SK-N-MC (cell line): Measurements from ENCODE around the gene ZNF618.

Experiments
- EZH2 ChIP-seq: fragments of 200-600 bp; sonication (generic); IDR thresholded peaks from one replicate; pipeline ENCODE4 v1.6.1; 2017; ENCODE audit warnings: antibody characterized with exemption
- FOXP2 ChIP-seq: optimal IDR thresholded peaks from 2 replicates; pipeline ENCODE3; 2011; ENCODE audit warnings: mild to moderate bottlenecking, moderate library complexity; ENCODE audit not compliant: insufficient read depth; ENCODE audit errors: extremely low read length, control extremely low read depth
- POLR2AphosphoS5 ChIP-seq: IDR thresholded peaks from 2 replicates; pipeline ENCODE4 v1.6.1; 2012; ENCODE audit warnings: mild to moderate bottlenecking, low read depth, low read length, borderline replicate concordance

DNA sequence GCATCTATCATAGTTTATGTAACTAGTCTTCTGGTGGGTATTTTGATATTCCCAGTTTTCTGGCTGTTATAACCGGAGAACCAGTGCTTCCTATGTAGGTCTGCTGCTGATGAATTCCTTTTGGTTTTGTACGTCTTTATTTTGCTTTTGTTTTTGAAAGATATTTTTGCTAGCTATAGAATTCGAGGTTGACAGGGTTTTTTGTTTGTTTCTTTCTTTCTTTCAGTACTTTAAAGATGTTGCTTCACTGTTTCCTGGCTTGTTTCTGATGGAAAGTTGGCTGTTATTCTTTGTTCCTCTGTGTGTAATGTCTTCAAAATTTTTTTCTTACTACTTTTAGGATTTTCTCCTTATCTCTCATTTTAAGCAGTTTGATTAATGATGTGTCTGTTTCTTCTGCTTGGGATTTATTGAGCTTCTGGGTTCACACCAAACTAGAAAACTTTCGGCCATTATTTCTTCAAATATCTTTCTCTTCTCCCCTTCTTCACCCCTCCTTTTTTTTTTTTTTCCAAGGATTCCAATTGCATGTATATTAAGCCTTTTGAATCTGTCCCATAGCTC is 27.5 kb downstream of the ZNF618 start:
- TF ChIP-seq EZH2 (no peak), POLR2AphosphoS5 (no peak), FOXP2 (no peak)
